Stimulated activated CD4-positive, alpha-beta T cell treated with anti-CD3 and anti-CD28 coated beads, Interleukin-2, amount 100 ng/mL, for 24 hours (primary cell): Measurements from ENCODE around the gene HSPB9.

Experiments used
- DNase-seq, 2 donors: peaks; one replicate each; pipeline ENCODE4 v3.0.0-alpha.2; 2020

The HSPB9 gene

GRCh38 chr17:42146911-42147607 is 24.5 kb downstream of the HSPB9 start:
- no peak for DNase-seq

GRCh38 chr17:42153919-42154742 is 31.5 kb downstream of the HSPB9 start:
- no peak for DNase-seq

- no peak for DNase-seq
These were observed 33.0 kb downstream of the HSPB9 start for GRCh38 chr17:42155614-42156045.

- DNase-seq, result no peak
These were observed 37.4 kb downstream of the HSPB9 start for GRCh38 chr17:42159796-42160530.

- DNase-seq, result no peak
These were observed 37.9 kb downstream of the HSPB9 start for GRCh38 chr17:42160531-42160910.

GRCh38 chr17:42163113-42163512 is 40.5 kb downstream of the HSPB9 start:
- peak; percentile 62 to 68 for DNase-seq

GRCh38 chr17:42163696-42164407 is 41.2 kb downstream of the HSPB9 start:
- no peak for DNase-seq

- DNase-seq, result no peak
These were observed 43.1 kb downstream of the HSPB9 start for GRCh38 chr17:42165751-42166150.

- DNase-seq, result no peak
These were observed 43.7 kb downstream of the HSPB9 start for GRCh38 chr17:42166196-42166763.

GRCh38 chr17:42167807-42168206 is 45.2 kb downstream of the HSPB9 start:
- DNase-seq, result no peak

GRCh38 chr17:42169351-42169750 is 46.7 kb downstream of the HSPB9 start:
- DNase-seq, result no peak

- DNase-seq, result no peak
These were observed 49.2 kb downstream of the HSPB9 start for GRCh38 chr17:42171831-42172230.
